Measurements from ENCODE around the gene COQ8B. TPM values are rescaled to one million over a fixed set of nuclear protein-coding genes. Genes with fewer than 3 reads are reported as not detected.
A peak's percentile ranks its signal among the peaks of the same experiment; 100 is the strongest.

Gene COQ8B
- total RNA-seq, 1 donor from 2014 or later = 27.7 TPM

GRCh38 chr19:40718774-40719391 lies 2.2 kb upstream of the COQ8B start:
- H3K27ac Mint-ChIP-seq = no peak overlapping the region
- H3K4me1 ChIP-seq = peaks cover 16% of the 10 kb centered on the region
- DNase-seq (ENCODE audit: low spot score) = peak; percentile 46

GRCh38 chr19:40717880-40718773 lies 1.4 kb upstream of the COQ8B start:
- Histone ChIP-seq H3K9ac (peak overlapping the region; percentile 53), H3K36me3 (no peaks in the 10 kb centered on the region), H3K9me3 (ENCODE audit: low read depth) (no peaks in the 10 kb centered on the region), H3F3A (ENCODE audit: low read depth) (peaks cover 23% of the 10 kb centered on the region), H3K4me1 (peaks cover 16% of the 10 kb centered on the region), H3K4me2 (peak overlapping the region; percentile 78), H2AFZ (replicated peaks) (no peak overlapping the region), H3K27ac (no peak overlapping the region), H3K79me2 (ENCODE audit: low read depth) (peaks cover 61% of the 10 kb centered on the region), H3K27me3 (no peaks in the 10 kb centered on the region), H4K20me1 (ENCODE audit: low read depth) (peaks cover 34% of the 10 kb centered on the region), H3K4me3 (peak overlapping the region; percentile 65)
- Mint-ChIP-seq H3K9me3 (no peaks in the 10 kb centered on the region), H3K36me3 (peaks cover 12% of the 10 kb centered on the region), H3K4me1 (peaks cover 41% of the 10 kb centered on the region), H3K27ac (peak overlapping the region; percentile 84), H3K27me3 (ENCODE audit: insufficient read depth, low read depth) (peaks cover 9% of the 10 kb centered on the region), H3K4me3 (peak overlapping the region; percentile 92)
- no peak for TF ChIP-seq CTCF (IDR thresholded peaks at IDR 0.05)
- TF ChIP-seq EZH2 (IDR thresholded peaks at IDR 0.05) = no peak
- TF ChIP-seq EZH2phosphoT487 (IDR thresholded peaks at IDR 0.05) = no peak
- peak; percentile 58 for DNase-seq (ENCODE audit: low spot score)

More at GRCh38 chr19:40718774-40719391, 2.2 kb upstream of the COQ8B start:
- Mint-ChIP-seq H3K27me3 (ENCODE audit: insufficient read depth, low read depth) (peaks cover 11% of the 10 kb centered on the region), H3K4me1 (peaks cover 39% of the 10 kb centered on the region), H3K36me3 (peaks cover 16% of the 10 kb centered on the region), H3K9me3 (no peaks in the 10 kb centered on the region), H3K4me3 (peak overlapping the region; percentile 92)
- no peaks in the 10 kb centered on the region for H3K9me3 ChIP-seq (ENCODE audit: low read depth)
- no peak overlapping the region for H3K27ac ChIP-seq
- peak overlapping the region; percentile 78 for H3K4me2 ChIP-seq
- H3K79me2 ChIP-seq (ENCODE audit: low read depth) = peaks cover 58% of the 10 kb centered on the region
- TF ChIP-seq EZH2 (IDR thresholded peaks at IDR 0.05) (no peak), EZH2phosphoT487 (IDR thresholded peaks at IDR 0.05) (no peak), CTCF (IDR thresholded peaks at IDR 0.05) (no peak)
- no peaks in the 10 kb centered on the region for H3K36me3 ChIP-seq
- H3F3A ChIP-seq (ENCODE audit: low read depth) = peaks cover 23% of the 10 kb centered on the region
- H2AFZ ChIP-seq (replicated peaks) = no peak overlapping the region
- H3K27me3 ChIP-seq = no peaks in the 10 kb centered on the region
- peak overlapping the region; percentile 44 for H3K9ac ChIP-seq
- peak overlapping the region; percentile 65 for H3K4me3 ChIP-seq
- H4K20me1 ChIP-seq (ENCODE audit: low read depth) = peaks cover 34% of the 10 kb centered on the region

GRCh38 chr19:40717325-40717879 lies 716 bp upstream of the COQ8B start:
- H3K27me3 Mint-ChIP-seq (ENCODE audit: insufficient read depth, low read depth) = peaks cover 9% of the 10 kb centered on the region
- peaks cover 45% of the 10 kb centered on the region for H3K4me1 Mint-ChIP-seq
- no peak overlapping the region for H3K27ac Mint-ChIP-seq

More at GRCh38 chr19:40717325-40717879, 716 bp upstream of the COQ8B start:
- Histone ChIP-seq H2AFZ (replicated peaks) (peak overlapping the region; percentile 38), H3K79me2 (ENCODE audit: low read depth) (peaks cover 61% of the 10 kb centered on the region), H3K4me3 (peak overlapping the region; percentile 65), H3K9me3 (ENCODE audit: low read depth) (no peaks in the 10 kb centered on the region), H3K27ac (no peak overlapping the region), H3K4me1 (peaks cover 16% of the 10 kb centered on the region), H3K27me3 (no peaks in the 10 kb centered on the region), H4K20me1 (ENCODE audit: low read depth) (peaks cover 34% of the 10 kb centered on the region), H3K9ac (peak overlapping the region; percentile 53), H3F3A (ENCODE audit: low read depth) (peaks cover 23% of the 10 kb centered on the region), H3K4me2 (peak overlapping the region; percentile 78), H3K36me3 (no peaks in the 10 kb centered on the region)
- no peak for DNase-seq (ENCODE audit: low spot score)
- peaks cover 14% of the 10 kb centered on the region for H3K36me3 Mint-ChIP-seq
- TF ChIP-seq EZH2phosphoT487 (IDR thresholded peaks at IDR 0.05) (no peak), EZH2 (IDR thresholded peaks at IDR 0.05) (no peak), CTCF (IDR thresholded peaks at IDR 0.05) (no peak)
- peak overlapping the region; percentile 92 for H3K4me3 Mint-ChIP-seq
- no peaks in the 10 kb centered on the region for H3K9me3 Mint-ChIP-seq

All from neural progenitor cell (in vitro differentiated cells).